Endothelial cell of umbilical vein (primary cell): ENCODE data around the gene COASY. TPM values are rescaled to one million over a fixed set of nuclear protein-coding genes. Genes with fewer than 3 reads are reported as not detected.
A peak's percentile ranks its signal among the peaks of the same experiment; 100 is the strongest.

Experiments
- BruUV-seq: library from RNA; stranded (reverse); fragments of 400-500 nt; replicated peaks from 2 replicates; lab custom pipeline; 2021; lab: Mats Ljungman, UMichigan
- CTCF ChIA-PET: fragments of 300-600, 350-600 bp; sonication (Branson Sonifier 250); formaldehyde crosslinking; loops from one replicate; lab custom pipeline; 2021; ENCODE audit warnings: antibody characterized with exemption, inconsistent platforms; lab: Charles Lee
- POLR2A ChIA-PET: fragments of 300-600, 350-600 bp; sonication (Branson Sonifier 250); formaldehyde crosslinking; loops from one replicate; lab custom pipeline; 2021; ENCODE audit warnings: antibody characterized with exemption, inconsistent platforms; lab: Charles Lee
- DNase-seq: peaks from one replicate; pipeline ENCODE4 v3.0.0-alpha.2; 2011; ENCODE audit warnings: low read depth, low spot score
- FAIRE-seq: peaks from 2 replicates; lab custom pipeline; 2011; peaks lifted over from hg19 to GRCh38; lab: Jason Lieb, UNC
- H2AFZ ChIP-seq: 2 replicates; pipeline ENCODE4 v1.6.0; 2012; ENCODE audit warnings: low read depth, low read length, control low read depth, inconsistent platforms
- H3K27ac ChIP-seq: 2 replicates; pipeline ENCODE4 v1.5.1; 2011; ENCODE audit warnings: low read depth, mild to moderate bottlenecking, control low read depth, low read length, moderate library complexity; ENCODE audit not compliant: insufficient read depth
- H3K27me3 ChIP-seq, 2 experiments: 2 replicates each; pipeline versions ENCODE4 v1.6.0 to v1.6.1; 2011; ENCODE audit warnings: low read length in 2 of 2, mixed read lengths in 1 of 2; ENCODE audit not compliant: control insufficient read depth in 2 of 2, insufficient read depth in 2 of 2
- H3K36me3 ChIP-seq, 2 experiments: 2 replicates in 1 of 2; 3 replicates in 1 of 2; pipeline ENCODE4 v1.5.1; 2011; ENCODE audit warnings: low read length in 2 of 2, mild to moderate bottlenecking in 1 of 2, moderate library complexity in 1 of 2; ENCODE audit not compliant: control insufficient read depth in 2 of 2, insufficient read depth in 2 of 2; ENCODE audit errors: extremely low read depth in 1 of 2
- H3K4me1 ChIP-seq: 3 replicates; pipeline ENCODE4 v1.5.1; 2011; ENCODE audit warnings: mild to moderate bottlenecking, low read length; ENCODE audit not compliant: control insufficient read depth, insufficient read depth; ENCODE audit errors: extremely low read depth
- H3K4me2 ChIP-seq: 2 replicates; pipeline ENCODE4 v1.6.1; 2011; ENCODE audit warnings: low read length, control low read depth, mixed read lengths; ENCODE audit not compliant: insufficient read depth
- H3K4me3 ChIP-seq, 3 experiments: fragments of 200-600 bp in 1 of 3; sonication (generic), shearing (Covaris generic) in 1 of 3; replicated peaks in 1 of 3; 2 replicates each; pipeline ENCODE4 v1.5.1; 2011 to 2016; ENCODE audit warnings: control low read depth in 3 of 3, low read length in 3 of 3, mild to moderate bottlenecking in 2 of 3, inconsistent platforms in 1 of 3, low read depth in 1 of 3, moderate library complexity in 1 of 3; ENCODE audit not compliant: insufficient read depth in 1 of 3
- H3K79me2 ChIP-seq: 2 replicates; pipeline ENCODE4 v1.6.0; 2012; ENCODE audit warnings: low read length, inconsistent platforms; ENCODE audit not compliant: control insufficient read depth, insufficient read depth
- H3K9ac ChIP-seq: replicated peaks from 2 replicates; pipeline ENCODE3; 2011; ENCODE audit warnings: low read length, control low read depth; ENCODE audit not compliant: insufficient read depth; ENCODE audit errors: extremely low read depth
- H3K9me1 ChIP-seq: replicated peaks from 3 replicates; pipeline ENCODE4 v1.6.0; 2011; ENCODE audit warnings: mild to moderate bottlenecking, low read length; ENCODE audit not compliant: control insufficient read depth, insufficient read depth; ENCODE audit errors: extremely low read depth
- H3K9me3 ChIP-seq: replicated peaks from 2 replicates; pipeline ENCODE4 v1.5.1; 2012; ENCODE audit warnings: low read length, inconsistent platforms; ENCODE audit not compliant: control insufficient read depth, insufficient read depth
- H4K20me1 ChIP-seq: replicated peaks from 2 replicates; pipeline ENCODE3; 2011; ENCODE audit warnings: mild to moderate bottlenecking, low read length; ENCODE audit not compliant: control insufficient read depth, insufficient read depth; ENCODE audit errors: extremely low read depth
- CTCF ChIP-seq, 2 donors: IDR thresholded peaks; 1 replicate in 1 of 2; 2 replicates in 1 of 2; pipeline ENCODE4 v1.5.1; 2011; ENCODE audit warnings: low read length in 2 of 2, mild to moderate bottlenecking in 2 of 2, moderate library complexity in 2 of 2, control low read depth in 1 of 2, inconsistent platforms in 1 of 2, low read depth in 1 of 2; ENCODE audit not compliant: insufficient read depth in 1 of 2; ENCODE audit errors: extremely low read depth in 1 of 2
- EZH2 ChIP-seq: IDR thresholded peaks from 2 replicates; pipeline ENCODE4 v1.6.1; 2012; ENCODE audit warnings: borderline replicate concordance, low read depth, mild to moderate bottlenecking, moderate library complexity, low read length, inconsistent platforms; ENCODE audit not compliant: severe bottlenecking
- FOS ChIP-seq: IDR thresholded peaks from 2 replicates; pipeline ENCODE4 v1.6.1; 2011; ENCODE audit warnings: mild to moderate bottlenecking, low read length, moderate library complexity, borderline replicate concordance; ENCODE audit not compliant: insufficient read depth
- GATA2 ChIP-seq: IDR thresholded peaks from 2 replicates; pipeline ENCODE4 v1.7.0; 2011; ENCODE audit warnings: low read depth, mild to moderate bottlenecking, moderate library complexity, mixed read lengths, low read length; ENCODE audit not compliant: insufficient read length, insufficient read depth
- JUN ChIP-seq: IDR thresholded peaks from 2 replicates; pipeline ENCODE4 v1.6.1; 2011; ENCODE audit warnings: borderline replicate concordance, low read depth; ENCODE audit not compliant: insufficient read length, insufficient read depth
- MYC ChIP-seq: IDR thresholded peaks from one replicate; pipeline ENCODE4 v1.6.1; 2011; ENCODE audit warnings: mild to moderate bottlenecking, low read depth, low read length
- POLR2A ChIP-seq: IDR thresholded peaks from 2 replicates; pipeline ENCODE4 v1.6.1; 2012; ENCODE audit warnings: low read depth, mild to moderate bottlenecking, control low read depth, low read length
- POLR2AphosphoS5 ChIP-seq: IDR thresholded peaks from 2 replicates; pipeline ENCODE4 v1.6.1; 2012; ENCODE audit warnings: low read depth, mild to moderate bottlenecking, control low read depth, low read length, moderate library complexity; ENCODE audit not compliant: insufficient read depth
- dilution Hi-C: fragments of 300-500 bp; cut with MboI; formaldehyde crosslinking; loops from one replicate; pipeline ENCODE4 v1.15.0; 2019; ENCODE audit warnings: low sequenced_read_pairs; ENCODE audit not compliant: extremely low pct_ligation_motif_present
- intact Hi-C: fragments of 100-400 bp; cut with micrococcal nuclease; formaldehyde crosslinking; loops from one replicate; pipeline ENCODE4 v1.10.0; 2022
- polyA plus RNA-seq, 4 experiments: library from polyadenylated mRNA; depleted of rRNA in 3 of 4; stranded (reverse) in 3 of 4; unstranded in 1 of 4; fragments of >200 nt; gene quantifications; 2 replicates each; pipeline versions ENCODE4 v1.2.1 to v1.2.3, GENCODE V29; 2011 to 2012; ENCODE audit warnings: missing spikeins in 1 of 4
- total RNA-seq: library from RNA; stranded (reverse); gene quantifications from 2 replicates; pipeline ENCODE4 v1.2.3, GENCODE V29; 2021
- TF ChIP-seq, protein P1 (sequence below): IDR thresholded peaks from 2 replicates; pipeline ENCODE4 v1.6.1; 2011; ENCODE audit not compliant: insufficient read depth, insufficient read length

COASY gene
- total and polyA plus RNA-seq, 2 donors (not counting 3 experiments of a cell fraction or from before 2014, with no cell fraction given): 39.6 to 69.2 TPM

GRCh38 chr17:42547698-42548069, 14.3 kb upstream of the COASY start:
- Histone ChIP-seq H2AFZ (no peak overlapping the region), H3K79me2 (no peaks in the 10 kb centered on the region), H3K27ac (no peak overlapping the region), H4K20me1 (no peaks in the 10 kb centered on the region), H3K9me1 (no peaks in the 10 kb centered on the region), H3K9me3 (no peaks in the 10 kb centered on the region), H3K4me2 (peak overlapping the region; percentile 42), H3K27me3 (no peaks in the 10 kb centered on the region), H3K4me1 (no peaks in the 10 kb centered on the region), H3K36me3 (peaks cover 2 to 5% of the 10 kb centered on the region in 2 experiments), H3K9ac (no peak overlapping the region), H3K4me3 (no peak overlapping the region)
- intact Hi-C loops: no loop called here
- BruUV-seq: no TSS peak
- no peak for TF ChIP-seq GATA2
- no peak for TF ChIP-seq JUN
- TF ChIP-seq MYC: no peak
- no peak for TF ChIP-seq POLR2A
- TF ChIP-seq, protein P1, sequence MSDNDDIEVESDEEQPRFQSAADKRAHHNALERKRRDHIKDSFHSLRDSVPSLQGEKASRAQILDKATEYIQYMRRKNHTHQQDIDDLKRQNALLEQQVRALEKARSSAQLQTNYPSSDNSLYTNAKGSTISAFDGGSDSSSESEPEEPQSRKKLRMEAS: no peak
- TF ChIP-seq CTCF (IDR thresholded peaks at IDR 0.05; ENCODE audit: extremely low read depth in 1 of 2, insufficient read depth in 1 of 2, low read depth in 1 of 2, low read length in 2 of 2): no peak
- TF ChIP-seq POLR2AphosphoS5: no peak
- TF ChIP-seq EZH2: no peak
- no peak for TF ChIP-seq FOS
- ChIA-PET CTCF (interaction anchor here (0.9 to 1.0 kb wide), 4 partner anchors 11 to 325 kb away, joined by 4 to 5 read pairs (median 4); partner anchors contain the start of gene NAGLU), POLR2A (no interaction called here)
- dilution Hi-C loops: no loop called here
- FAIRE-seq (no peak), DNase-seq (no peak)
